ENCODE measurements around the gene ZNF397. TPM values are rescaled to one million over a fixed set of nuclear protein-coding genes. Genes with fewer than 3 reads are reported as not detected.

Gene ZNF397
- total and polyA plus RNA-seq, 9 of the 15 experiments (the other 6 are each of a cell fraction or from before 2014, with no cell fraction given) = 6.4 to 24.2 (median 19.3) TPM

GRCh38 chr18:35290094-35290735, 49.4 kb downstream of the ZNF397 start, which contains the start of gene ZSCAN30 (continued):
- TF ChIP-seq MED1 (CRISPR knock-in tag; IDR thresholded peaks at IDR 0.05; ENCODE audit: borderline replicate concordance) (0 out of 2 replicates have a peak, but pooled peaks have one; percentile 62), HMBOX1 (IDR thresholded peaks at IDR 0.05) (no peak), SRSF3 (IDR thresholded peaks at IDR 0.05; ENCODE audit: insufficient read depth, low read length) (no peak), ZNF347 (CRISPR knock-in tag; IDR thresholded peaks at IDR 0.05; ENCODE audit: low read depth) (no peak; the same call in 1 of the 2 replicates), E2F1 (CRISPR knock-in tag; IDR thresholded peaks at IDR 0.05) (0 out of 2 replicates have a peak, but pooled peaks have one; percentile 60), GTF3C2 (IDR thresholded peaks at IDR 0.05; ENCODE audit: borderline replicate concordance, extremely low read depth, insufficient read length) (no peak), PTBP1 (IDR thresholded peaks at IDR 0.05; ENCODE audit: low read depth, low read length) (no peak), TAL1 (IDR thresholded peaks at IDR 0.05) (peak; percentile 42; the same call in 1 of the 2 replicates), FOS (IDR thresholded peaks at IDR 0.05; ENCODE audit: extremely low read depth, insufficient read length) (no peak), ZNF717 (CRISPR knock-in tag; IDR thresholded peaks at IDR 0.05) (no peak), VEZF1 (CRISPR knock-in tag; IDR thresholded peaks at IDR 0.05) (peak; percentile 93), JUN (IDR thresholded peaks at IDR 0.05; ENCODE audit: borderline replicate concordance, low read depth, low read length) (peak; percentile 77), JUN (CRISPR knock-in tag; IDR thresholded peaks at IDR 0.05; ENCODE audit: borderline replicate concordance) (0 out of 2 replicates have a peak, but pooled peaks have one; percentile 87), USF2 (CRISPR knock-in tag; IDR thresholded peaks at IDR 0.05) (no peak), HCFC1 (IDR thresholded peaks at IDR 0.05; ENCODE audit: low read depth, low read length) (peak; percentile 77), NR2C2 (CRISPR knock-in tag; IDR thresholded peaks at IDR 0.05) (0 out of 2 replicates have a peak, but pooled peaks have one; percentile 67), NR2C2 (tag; IDR thresholded peaks at IDR 0.05) (peak; percentile 95), ZBTB34 (CRISPR knock-in tag; IDR thresholded peaks at IDR 0.05) (no peak)

Data from K562 (cell line).